Measurements from ENCODE around the gene GDA.
A peak's percentile ranks its signal among the peaks of the same experiment; 100 is the strongest.

The GDA gene

DNA sequence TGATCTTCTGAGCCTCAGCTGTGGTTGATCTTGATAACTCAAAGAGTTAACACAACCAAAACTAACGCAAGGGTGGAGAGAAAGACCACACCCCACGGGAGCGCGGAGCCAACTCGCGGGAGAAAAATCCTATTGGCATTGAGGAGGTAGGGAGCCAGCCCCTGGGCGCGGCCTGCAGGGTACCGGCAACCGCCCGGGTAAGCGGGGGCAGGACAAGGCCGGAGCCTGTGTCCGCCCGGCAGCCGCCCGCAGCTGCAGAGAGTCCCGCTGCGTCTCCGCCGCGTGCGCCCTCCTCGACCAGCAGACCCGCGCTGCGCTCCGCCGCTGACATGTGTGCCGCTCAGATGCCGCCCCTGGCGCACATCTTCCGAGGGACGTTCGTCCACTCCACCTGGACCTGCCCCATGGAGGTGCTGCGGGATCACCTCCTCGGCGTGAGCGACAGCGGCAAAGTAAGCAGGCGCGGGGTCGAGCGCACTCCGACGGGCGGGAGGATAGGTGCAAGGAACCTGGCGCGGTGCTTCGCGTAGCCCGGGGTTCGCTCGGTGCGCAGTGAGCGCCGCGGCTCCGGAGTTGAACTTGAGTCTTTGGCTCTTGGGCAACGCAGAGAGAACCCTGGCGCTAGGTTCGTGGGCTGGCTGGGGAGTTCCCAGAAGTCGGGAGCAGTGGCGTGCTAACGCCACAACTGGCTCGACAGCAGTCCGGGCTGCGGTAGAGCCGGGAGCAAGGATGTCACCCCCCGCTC lies at the start of gene GDA:
Gene GDA (plus strand): TSS at position 210 of the 745 bp plus-strand sequence. CDS start 120 bp downstream, at position 330.
- Histone ChIP-seq H3K27me3 (ENCODE audit: insufficient read depth, low read length) (peaks cover 56% of the 10 kb centered on the region), H3K27ac (ENCODE audit: low read length) (no peak within 1 kb of the TSS), H3K9ac (ENCODE audit: low read depth, low read length) (no peak within 1 kb of the TSS), H3K36me3 (ENCODE audit: insufficient read depth, low read depth, low read length) (no peaks in the 10 kb centered on the region), H3K4me1 (ENCODE audit: insufficient read depth, low read length) (no peaks in the 10 kb centered on the region), H3K4me3 (ENCODE audit: low read length) (peak within 1 kb of the TSS; percentile 71), H3K9me3 (ENCODE audit: insufficient read depth, low read depth, low read length) (no peaks in the 10 kb centered on the region)

DNA sequence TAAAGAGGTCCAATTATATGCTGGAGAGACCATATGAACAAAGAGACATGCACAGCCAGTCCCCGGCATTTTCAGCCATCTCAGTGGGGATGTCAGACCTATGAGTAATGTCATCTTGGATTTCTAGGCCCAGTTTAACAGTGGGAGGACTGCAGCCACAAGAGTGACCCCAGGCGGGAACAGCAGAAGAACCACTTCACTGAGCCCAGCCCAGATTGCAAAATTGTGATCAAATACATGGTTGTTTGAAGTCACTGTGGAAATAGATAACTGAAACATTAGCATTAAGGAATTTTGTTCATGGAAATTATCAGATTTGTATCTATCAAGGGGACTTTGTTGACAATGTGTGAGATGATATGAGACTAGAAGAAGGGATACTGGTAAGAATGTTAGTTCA lies 46.7 kb upstream of the GDA start:
- H3K27ac ChIP-seq (ENCODE audit: low read length) = no peak overlapping the region
- H3K27me3 ChIP-seq (ENCODE audit: insufficient read depth, low read length) = no peaks in the 10 kb centered on the region
- no peak overlapping the region for H3K4me3 ChIP-seq (ENCODE audit: low read length)
- no peaks in the 10 kb centered on the region for H3K36me3 ChIP-seq (ENCODE audit: insufficient read depth, low read depth, low read length)
- no peak overlapping the region for H3K9ac ChIP-seq (ENCODE audit: low read depth, low read length)
- H3K4me1 ChIP-seq (ENCODE audit: insufficient read depth, low read length) = no peaks in the 10 kb centered on the region
- no peaks in the 10 kb centered on the region for H3K9me3 ChIP-seq (ENCODE audit: insufficient read depth, low read depth, low read length)

DNA sequence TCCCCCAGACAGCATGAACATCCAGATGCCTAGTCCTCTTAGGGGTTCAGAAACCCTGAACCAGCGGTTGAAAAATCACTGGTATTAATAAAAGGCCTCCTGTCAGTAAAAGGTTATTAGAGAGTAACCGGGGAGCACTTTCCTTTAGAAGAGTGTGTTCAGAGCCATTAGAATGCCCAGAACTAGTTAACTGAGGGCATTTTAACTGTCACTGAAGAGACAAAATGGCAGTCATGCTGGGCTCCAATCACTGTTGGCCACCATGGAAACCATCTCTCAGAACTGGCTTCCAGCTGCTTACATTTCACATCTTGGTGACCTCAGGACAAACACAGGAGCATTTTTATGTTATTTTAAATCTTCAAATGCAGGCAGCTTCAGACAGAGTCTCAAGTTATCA lies 36.2 kb upstream of the GDA start:
- no peak overlapping the region for H3K9ac ChIP-seq (ENCODE audit: low read depth, low read length)
- no peaks in the 10 kb centered on the region for H3K4me1 ChIP-seq (ENCODE audit: insufficient read depth, low read length)
- H3K36me3 ChIP-seq (ENCODE audit: insufficient read depth, low read depth, low read length) = no peaks in the 10 kb centered on the region
- no peaks in the 10 kb centered on the region for H3K27me3 ChIP-seq (ENCODE audit: insufficient read depth, low read length)
- no peak overlapping the region for H3K4me3 ChIP-seq (ENCODE audit: low read length)
- no peak overlapping the region for H3K27ac ChIP-seq (ENCODE audit: low read length)
- no peaks in the 10 kb centered on the region for H3K9me3 ChIP-seq (ENCODE audit: insufficient read depth, low read depth, low read length)

DNA sequence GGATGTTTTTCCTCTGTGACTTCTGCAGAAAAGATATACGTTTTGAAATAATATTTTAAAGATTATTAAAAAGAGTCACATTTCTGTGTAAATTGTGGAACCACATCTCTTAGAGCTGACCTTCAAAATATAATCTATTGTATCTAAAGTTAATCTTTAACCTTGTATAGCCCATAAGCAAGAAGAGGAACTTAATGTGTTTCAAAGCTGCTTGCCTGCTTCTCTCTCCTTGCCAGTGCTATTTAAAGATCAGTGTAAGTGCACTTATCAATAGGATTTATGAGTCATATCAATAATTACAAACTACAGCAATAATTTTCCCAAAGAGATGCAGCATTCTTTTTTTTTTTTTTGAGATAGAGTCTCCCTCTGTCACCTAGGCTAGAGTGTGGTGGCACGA lies 29.4 kb upstream of the GDA start:
- H3K4me1 ChIP-seq (ENCODE audit: insufficient read depth, low read length) = no peaks in the 10 kb centered on the region
- H3K36me3 ChIP-seq (ENCODE audit: insufficient read depth, low read depth, low read length) = no peaks in the 10 kb centered on the region
- H3K9ac ChIP-seq (ENCODE audit: low read depth, low read length) = no peak overlapping the region
- no peak overlapping the region for H3K4me3 ChIP-seq (ENCODE audit: low read length)
- H3K27ac ChIP-seq (ENCODE audit: low read length) = no peak overlapping the region
- no peaks in the 10 kb centered on the region for H3K27me3 ChIP-seq (ENCODE audit: insufficient read depth, low read length)
- no peaks in the 10 kb centered on the region for H3K9me3 ChIP-seq (ENCODE audit: insufficient read depth, low read depth, low read length)

DNA sequence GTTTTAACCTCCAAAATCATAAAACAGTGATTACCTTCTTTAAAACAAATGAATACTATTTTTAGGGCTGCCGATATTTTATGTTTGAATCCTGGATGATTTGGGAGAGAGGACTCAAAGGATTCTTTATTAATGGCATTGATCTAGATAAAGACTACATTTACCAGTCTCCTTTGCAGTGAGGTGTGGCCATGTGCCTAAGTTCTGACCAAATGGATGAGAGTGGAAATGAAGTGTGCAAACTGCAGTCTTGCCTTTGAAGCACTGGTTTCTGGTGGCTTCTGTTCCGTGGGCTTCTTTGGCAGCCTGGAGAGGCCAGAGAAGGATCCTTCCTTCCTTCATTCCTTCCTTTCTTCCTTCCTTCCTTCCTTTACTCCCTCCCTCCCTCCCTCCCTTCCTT lies 24.3 kb upstream of the GDA start:
- Histone ChIP-seq H3K36me3 (ENCODE audit: insufficient read depth, low read depth, low read length) (no peaks in the 10 kb centered on the region), H3K27ac (ENCODE audit: low read length) (no peak overlapping the region), H3K4me3 (ENCODE audit: low read length) (no peak overlapping the region), H3K9ac (ENCODE audit: low read depth, low read length) (no peak overlapping the region), H3K4me1 (ENCODE audit: insufficient read depth, low read length) (no peaks in the 10 kb centered on the region), H3K9me3 (ENCODE audit: insufficient read depth, low read depth, low read length) (no peaks in the 10 kb centered on the region), H3K27me3 (ENCODE audit: insufficient read depth, low read length) (no peaks in the 10 kb centered on the region)

DNA sequence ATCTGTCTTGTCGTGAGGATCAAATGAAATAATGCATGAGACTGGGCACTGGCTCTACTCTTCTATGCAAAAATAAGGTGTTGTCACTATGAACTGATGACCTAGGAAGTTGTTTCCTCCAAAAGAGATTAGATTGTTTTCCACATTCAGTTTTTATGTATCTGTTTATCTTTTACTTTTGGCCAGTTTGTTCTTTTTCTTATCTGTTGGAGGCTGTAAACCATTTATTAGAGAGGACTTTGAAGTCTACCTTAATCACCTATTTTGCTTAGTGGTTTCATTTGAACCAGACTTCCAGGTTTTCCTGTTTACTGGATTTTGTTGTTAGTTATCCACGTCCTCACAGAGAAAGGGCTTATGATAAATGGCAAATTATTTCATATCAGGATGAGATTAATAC lies 21.5 kb upstream of the GDA start:
- Histone ChIP-seq H3K27me3 (ENCODE audit: insufficient read depth, low read length) (no peaks in the 10 kb centered on the region), H3K4me3 (ENCODE audit: low read length) (no peak overlapping the region), H3K4me1 (ENCODE audit: insufficient read depth, low read length) (no peaks in the 10 kb centered on the region), H3K9ac (ENCODE audit: low read depth, low read length) (no peak overlapping the region), H3K9me3 (ENCODE audit: insufficient read depth, low read depth, low read length) (no peaks in the 10 kb centered on the region), H3K27ac (ENCODE audit: low read length) (no peak overlapping the region), H3K36me3 (ENCODE audit: insufficient read depth, low read depth, low read length) (no peaks in the 10 kb centered on the region)

DNA sequence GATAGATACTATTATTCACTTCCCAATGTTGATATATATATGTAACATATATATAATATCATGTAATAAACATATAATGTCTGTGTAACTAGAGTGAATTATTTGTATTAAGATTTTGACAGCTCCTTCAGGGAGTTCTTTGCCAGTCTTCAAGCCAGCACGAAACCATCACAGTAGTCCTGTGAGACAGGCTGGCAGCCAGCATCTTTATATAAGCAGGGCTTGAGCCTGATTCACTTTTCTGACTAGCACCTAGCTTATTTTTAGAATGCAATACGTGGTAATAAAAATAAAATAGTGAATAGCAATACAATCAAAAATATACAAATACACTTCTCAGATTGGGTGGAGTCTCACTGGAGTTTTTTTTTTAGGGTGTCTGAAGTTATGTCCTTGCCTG lies 20.7 kb upstream of the GDA start:
- no peaks in the 10 kb centered on the region for H3K9me3 ChIP-seq (ENCODE audit: insufficient read depth, low read depth, low read length)
- H3K27ac ChIP-seq (ENCODE audit: low read length) = no peak overlapping the region
- no peaks in the 10 kb centered on the region for H3K36me3 ChIP-seq (ENCODE audit: insufficient read depth, low read depth, low read length)
- no peak overlapping the region for H3K4me3 ChIP-seq (ENCODE audit: low read length)
- no peak overlapping the region for H3K9ac ChIP-seq (ENCODE audit: low read depth, low read length)
- no peaks in the 10 kb centered on the region for H3K27me3 ChIP-seq (ENCODE audit: insufficient read depth, low read length)
- no peaks in the 10 kb centered on the region for H3K4me1 ChIP-seq (ENCODE audit: insufficient read depth, low read length)

DNA sequence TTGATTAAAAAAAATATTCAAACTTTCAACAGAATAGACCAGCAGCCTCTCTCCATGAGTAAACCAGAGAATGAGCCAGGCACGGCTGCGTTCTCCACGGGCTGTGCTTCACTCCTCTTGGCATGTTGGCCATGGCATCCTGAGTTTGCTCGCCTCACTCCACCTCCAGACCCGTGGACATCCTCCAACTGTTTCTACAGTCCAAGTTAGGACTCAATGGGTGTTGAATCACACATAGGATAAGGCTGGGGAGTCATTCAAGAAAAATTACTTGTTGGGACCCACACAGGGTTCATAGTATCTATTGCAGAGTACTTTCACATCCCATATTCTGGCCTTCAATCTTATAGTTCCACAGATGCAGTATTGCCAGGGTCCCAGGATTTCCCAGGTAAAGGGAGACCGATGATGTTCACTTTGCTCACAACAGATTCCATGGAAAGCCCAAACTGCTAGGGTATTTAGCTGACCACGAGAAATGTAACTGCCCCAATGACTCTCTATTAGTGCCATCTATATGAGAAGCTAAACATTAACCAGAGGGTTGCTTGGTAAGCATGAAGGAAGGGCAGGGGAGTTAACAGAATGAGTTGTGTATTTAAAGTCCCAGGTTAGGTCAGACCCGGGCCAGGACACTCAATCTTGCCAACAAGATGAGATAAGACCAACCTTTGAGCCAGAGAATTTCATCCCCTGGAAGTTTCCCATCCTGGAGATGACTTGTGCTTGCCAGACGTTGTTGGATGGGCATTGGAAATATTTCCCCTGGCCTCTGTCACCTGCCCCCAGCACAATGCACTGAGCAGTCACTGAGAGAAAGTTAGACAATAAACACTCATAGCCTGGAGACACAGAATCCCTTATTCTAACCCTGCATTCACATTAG lies 19.7 kb upstream of the GDA start:
- Histone ChIP-seq H3K4me3 (ENCODE audit: low read length) (no peak overlapping the region), H3K4me1 (ENCODE audit: insufficient read depth, low read length) (no peaks in the 10 kb centered on the region), H3K27me3 (ENCODE audit: insufficient read depth, low read length) (no peaks in the 10 kb centered on the region), H3K27ac (ENCODE audit: low read length) (no peak overlapping the region), H3K9me3 (ENCODE audit: insufficient read depth, low read depth, low read length) (no peaks in the 10 kb centered on the region), H3K36me3 (ENCODE audit: insufficient read depth, low read depth, low read length) (no peaks in the 10 kb centered on the region), H3K9ac (ENCODE audit: low read depth, low read length) (no peak overlapping the region)

DNA sequence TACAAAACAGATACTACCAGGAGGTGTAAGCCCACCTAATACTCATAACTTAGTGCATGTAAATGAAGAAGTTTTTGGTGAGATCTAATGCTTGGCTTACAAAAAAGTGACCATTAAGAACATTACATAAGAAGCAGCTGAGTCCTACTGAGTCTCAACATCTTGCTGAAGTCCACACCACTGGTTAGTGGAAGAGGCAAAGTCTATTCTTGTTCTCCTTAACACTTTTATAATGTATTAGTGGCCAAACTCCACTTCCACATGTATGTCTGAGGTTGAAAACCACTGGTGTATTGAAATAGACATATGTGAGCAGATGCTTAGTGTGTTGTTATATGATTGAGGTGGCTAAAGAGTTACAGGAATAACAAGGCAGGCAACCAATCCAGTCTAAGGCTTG lies 18.9 kb upstream of the GDA start:
- Histone ChIP-seq H3K36me3 (ENCODE audit: insufficient read depth, low read depth, low read length) (no peaks in the 10 kb centered on the region), H3K4me3 (ENCODE audit: low read length) (no peak overlapping the region), H3K9ac (ENCODE audit: low read depth, low read length) (no peak overlapping the region), H3K4me1 (ENCODE audit: insufficient read depth, low read length) (no peaks in the 10 kb centered on the region), H3K9me3 (ENCODE audit: insufficient read depth, low read depth, low read length) (no peaks in the 10 kb centered on the region), H3K27me3 (ENCODE audit: insufficient read depth, low read length) (no peaks in the 10 kb centered on the region), H3K27ac (ENCODE audit: low read length) (no peak overlapping the region)

DNA sequence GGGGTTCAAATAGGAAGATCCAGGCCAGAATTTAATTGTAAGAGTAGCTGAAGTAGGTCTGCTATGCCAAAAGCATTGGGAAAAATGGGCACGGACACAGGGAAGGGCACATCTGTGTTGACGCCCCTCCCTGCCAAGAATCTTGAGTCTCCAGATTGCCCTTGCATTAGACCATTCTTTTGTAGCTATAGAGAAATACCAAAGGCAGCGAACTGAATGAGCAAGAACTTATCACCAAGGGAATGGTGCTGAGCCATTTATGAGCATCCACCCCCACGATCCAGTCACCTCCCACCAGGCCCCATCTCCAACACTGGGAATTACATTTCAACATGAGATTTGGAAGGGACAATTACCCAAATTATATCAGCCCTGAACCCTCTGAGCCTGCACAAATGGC lies 18.0 kb upstream of the GDA start:
- Histone ChIP-seq H3K27me3 (ENCODE audit: insufficient read depth, low read length) (no peaks in the 10 kb centered on the region), H3K4me3 (ENCODE audit: low read length) (no peak overlapping the region), H3K27ac (ENCODE audit: low read length) (no peak overlapping the region), H3K9me3 (ENCODE audit: insufficient read depth, low read depth, low read length) (no peaks in the 10 kb centered on the region), H3K36me3 (ENCODE audit: insufficient read depth, low read depth, low read length) (no peaks in the 10 kb centered on the region), H3K9ac (ENCODE audit: low read depth, low read length) (no peak overlapping the region), H3K4me1 (ENCODE audit: insufficient read depth, low read length) (no peaks in the 10 kb centered on the region)

DNA sequence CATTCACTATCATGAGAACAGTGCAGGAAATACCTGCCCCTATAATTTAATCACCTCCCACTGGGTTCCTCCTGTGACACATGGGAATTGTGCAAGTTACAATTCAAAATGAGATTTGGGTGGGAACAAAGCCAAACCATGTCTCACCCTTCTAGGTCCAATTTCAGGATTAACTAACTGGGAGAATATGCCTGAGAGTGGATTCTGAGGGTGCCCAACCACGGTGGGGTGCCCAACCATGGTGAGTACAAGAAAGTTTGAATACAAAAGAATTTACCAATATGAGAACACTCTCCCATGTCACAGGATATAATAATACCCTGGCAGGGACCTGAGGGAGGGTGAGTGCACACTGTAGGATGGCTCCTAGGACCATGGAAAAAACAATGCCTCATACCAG lies 17.2 kb upstream of the GDA start:
- Histone ChIP-seq H3K4me3 (ENCODE audit: low read length) (no peak overlapping the region), H3K36me3 (ENCODE audit: insufficient read depth, low read depth, low read length) (no peaks in the 10 kb centered on the region), H3K27ac (ENCODE audit: low read length) (no peak overlapping the region), H3K9ac (ENCODE audit: low read depth, low read length) (no peak overlapping the region), H3K27me3 (ENCODE audit: insufficient read depth, low read length) (no peaks in the 10 kb centered on the region), H3K9me3 (ENCODE audit: insufficient read depth, low read depth, low read length) (no peaks in the 10 kb centered on the region), H3K4me1 (ENCODE audit: insufficient read depth, low read length) (no peaks in the 10 kb centered on the region)

Measured in iPS-20b (cell line).